Cardiac muscle cell (in vitro differentiated cells and primary cell): ENCODE measurements around the gene CTIF. TPM values are rescaled to one million over a fixed set of nuclear protein-coding genes. Genes with fewer than 3 reads are reported as not detected.
"Not testable (repeated sequence)": the region's sequence is repeated elsewhere in the genome, so short reads cannot be mapped to it uniquely, and the experiment has no call there.

Experiments
- DNase-seq, 2 donors: peaks; one replicate each; pipeline versions ENCODE4 v3.0.0 to v3.0.0-alpha.2; 2010 to 2017; ENCODE audit warnings: low read depth in 1 of 2, low spot score in 1 of 2
- H3K27ac ChIP-seq: fragments of 200-600 bp; sonication (generic); 2 replicates; pipeline ENCODE4 v1.5.1; 2016
- H3K27me3 ChIP-seq: fragments of 200-600 bp; sonication (generic); 2 replicates; pipeline ENCODE4 v1.6.0; 2016; ENCODE audit warnings: control low read depth
- H3K36me3 ChIP-seq: fragments of 200-600 bp; sonication (generic); 2 replicates; pipeline ENCODE4 v1.5.1; 2016; ENCODE audit warnings: control low read depth
- H3K4me1 ChIP-seq: fragments of 200-600 bp; sonication (generic); 2 replicates; pipeline ENCODE4 v1.8.1; 2017; ENCODE audit warnings: low read depth, mild to moderate bottlenecking, mixed run types
- H3K4me3 ChIP-seq: fragments of 200-600 bp; sonication (generic); 2 replicates; pipeline ENCODE4 v1.5.1; 2016; ENCODE audit warnings: mild to moderate bottlenecking
- H3K9me3 ChIP-seq: fragments of 200-600 bp; sonication (generic); 2 replicates; pipeline ENCODE4 v1.5.1; 2017; ENCODE audit warnings: low read depth, mild to moderate bottlenecking, control low read depth
- CTCF ChIP-seq: IDR thresholded peaks from 2 replicates; pipeline ENCODE4 v1.5.1; 2012; ENCODE audit warnings: low read depth, mild to moderate bottlenecking, low read length
- polyA plus RNA-seq: library from polyadenylated mRNA; unstranded; fragments of >200 nt; fragmentation: Nextera tagmentation; extraction: Ambion mirVana; gene quantifications from 2 replicates; pipeline ENCODE4 v1.2.1, GENCODE V29; 2016
- total RNA-seq: library from RNA; depleted of rRNA; stranded (reverse); fragments of >200 nt; gene quantifications from 2 replicates; pipeline ENCODE4 v1.2.3, GENCODE V29; 2016

Gene CTIF
- total and polyA plus RNA-seq, 2 experiments from 2014 or later: 16.5 to 22.0 TPM

DNA sequence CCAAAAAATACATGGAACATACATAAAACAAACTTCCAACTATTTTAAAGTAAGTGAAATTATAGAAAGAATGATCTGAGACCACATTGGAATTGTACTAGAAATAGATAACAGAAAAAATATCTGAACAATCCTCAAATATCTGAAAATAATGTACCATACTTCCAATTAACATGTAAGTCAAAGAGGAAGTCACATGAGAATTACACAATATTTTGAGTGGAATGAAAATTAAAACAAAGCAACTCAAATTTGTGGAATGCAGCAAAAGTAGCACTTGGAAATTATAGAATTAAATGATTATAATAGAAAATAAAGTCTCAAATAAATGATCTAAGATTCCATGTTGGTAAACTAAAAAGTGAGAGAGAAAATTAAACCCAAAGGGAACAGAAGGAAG is 38.3 kb upstream of the CTIF start:
- Histone ChIP-seq H3K27ac (no peak overlapping the region), H3K9me3 (no peaks in the 10 kb centered on the region), H3K4me3 (no peak overlapping the region), H3K4me1 (no peaks in the 10 kb centered on the region), H3K27me3 (no peaks in the 10 kb centered on the region), H3K36me3 (no peaks in the 10 kb centered on the region)
- DNase-seq: no peak
- TF ChIP-seq CTCF: no peak

GRCh38 chr18:48502906-48503305 is 35.9 kb upstream of the CTIF start:
- no peak for TF ChIP-seq CTCF
- no peaks in the 10 kb centered on the region for H3K36me3 ChIP-seq
- no peaks in the 10 kb centered on the region for H3K9me3 ChIP-seq
- no peaks in the 10 kb centered on the region for H3K4me1 ChIP-seq
- DNase-seq: peak in 1 of 2 donors; percentile 20
- H3K27me3 ChIP-seq: no peaks in the 10 kb centered on the region
- H3K27ac ChIP-seq: no peak overlapping the region
- H3K4me3 ChIP-seq: no peak overlapping the region

- no peaks in the 10 kb centered on the region for H3K27me3 ChIP-seq
- no peak for TF ChIP-seq CTCF
Observed at GRCh38 chr18:48504819-48505218, 34.0 kb upstream of the CTIF start.

GRCh38 chr18:48506983-48507568 is 31.8 kb upstream of the CTIF start:
- H3K4me3 ChIP-seq, H3K27me3 ChIP-seq, H3K36me3 ChIP-seq, H3K4me1 ChIP-seq, DNase-seq, H3K9me3 ChIP-seq, H3K27ac ChIP-seq: not testable (repeated sequence)

More at GRCh38 chr18:48504819-48505218, 34.0 kb upstream of the CTIF start:
- DNase-seq: no peak
- H3K9me3 ChIP-seq: no peaks in the 10 kb centered on the region
- H3K4me1 ChIP-seq: no peaks in the 10 kb centered on the region
- no peak overlapping the region for H3K4me3 ChIP-seq
- no peak overlapping the region for H3K27ac ChIP-seq
- H3K36me3 ChIP-seq: no peaks in the 10 kb centered on the region

DNA sequence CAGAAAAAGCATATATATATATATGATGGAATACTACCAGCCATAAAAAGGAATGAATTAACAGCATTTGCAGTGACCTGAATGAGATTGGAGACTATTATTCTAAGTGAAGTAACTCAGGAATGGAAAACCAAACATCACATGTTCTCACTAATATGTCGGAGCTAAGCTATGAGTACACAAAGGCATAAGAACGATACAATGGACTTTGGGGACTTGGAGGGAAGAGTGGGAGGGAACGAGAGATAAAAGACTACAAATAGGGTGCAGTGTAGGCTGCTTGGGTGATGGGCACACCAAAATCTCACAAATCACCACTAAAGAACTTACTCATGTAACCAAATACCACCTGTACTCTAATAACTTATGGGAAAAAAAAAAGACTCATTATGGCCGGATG is 26.3 kb upstream of the CTIF start:
- H3K4me1 ChIP-seq, DNase-seq, H3K27me3 ChIP-seq, H3K9me3 ChIP-seq, H3K36me3 ChIP-seq, H3K4me3 ChIP-seq, H3K27ac ChIP-seq: not testable (repeated sequence)

GRCh38 chr18:48514786-48515185 is 24.0 kb upstream of the CTIF start:
- DNase-seq: no peak
- no peaks in the 10 kb centered on the region for H3K36me3 ChIP-seq
- H3K9me3 ChIP-seq: no peaks in the 10 kb centered on the region
- no peaks in the 10 kb centered on the region for H3K27me3 ChIP-seq
- H3K27ac ChIP-seq: no peak overlapping the region
- no peak for TF ChIP-seq CTCF
- H3K4me3 ChIP-seq: no peak overlapping the region
- H3K4me1 ChIP-seq: no peaks in the 10 kb centered on the region

- Histone ChIP-seq H3K27me3 (no peaks in the 10 kb centered on the region), H3K9me3 (no peaks in the 10 kb centered on the region), H3K36me3 (no peaks in the 10 kb centered on the region), H3K4me1 (no peaks in the 10 kb centered on the region), H3K27ac (no peak overlapping the region), H3K4me3 (no peak overlapping the region)
- no peak for TF ChIP-seq CTCF
- DNase-seq: no peak
Observed at GRCh38 chr18:48517048-48517447, 21.8 kb upstream of the CTIF start.
